ENCODE data around the gene CDC40.
A peak's percentile ranks its signal among the peaks of the same experiment; 100 is the strongest.

DNA sequence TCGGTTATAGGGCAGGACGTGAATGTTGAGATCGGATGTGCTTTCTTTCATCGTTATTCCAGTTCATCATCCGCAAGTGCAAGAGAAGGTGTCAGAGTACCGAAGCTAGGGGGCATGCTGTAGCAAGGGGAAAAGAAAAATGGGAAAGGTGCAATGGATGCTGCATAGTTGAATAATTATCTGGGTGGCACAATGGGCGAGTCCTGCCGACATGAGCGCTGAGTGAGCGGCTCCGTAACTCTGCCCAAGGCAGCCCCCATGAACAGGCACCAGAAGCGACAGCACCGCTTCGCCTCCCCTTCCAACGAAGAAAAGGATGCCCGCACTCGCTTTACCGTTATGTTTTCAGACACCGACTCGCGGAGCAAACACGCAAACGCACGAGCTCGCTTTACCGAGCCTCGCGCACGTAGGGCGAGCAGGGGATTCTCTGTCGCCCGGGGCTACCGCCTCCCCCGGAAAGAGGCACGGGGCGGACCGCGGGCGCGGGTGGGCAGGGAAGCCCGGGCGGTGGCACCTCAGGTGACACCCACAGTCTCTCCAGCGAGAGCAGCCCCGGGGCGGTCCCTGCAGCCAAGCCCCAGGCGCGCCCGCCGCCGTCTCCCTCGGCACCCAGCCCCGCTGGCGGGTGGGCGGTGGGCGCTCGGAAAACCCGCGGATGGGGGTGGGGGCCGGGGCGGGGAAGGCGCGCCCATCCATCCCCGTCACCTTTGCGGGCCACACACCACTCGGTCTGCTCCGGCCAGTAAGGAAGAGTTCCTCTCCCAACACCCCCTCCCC, 1.4 kb upstream of the CDC40 start:
- TF ChIP-seq, protein P1, sequence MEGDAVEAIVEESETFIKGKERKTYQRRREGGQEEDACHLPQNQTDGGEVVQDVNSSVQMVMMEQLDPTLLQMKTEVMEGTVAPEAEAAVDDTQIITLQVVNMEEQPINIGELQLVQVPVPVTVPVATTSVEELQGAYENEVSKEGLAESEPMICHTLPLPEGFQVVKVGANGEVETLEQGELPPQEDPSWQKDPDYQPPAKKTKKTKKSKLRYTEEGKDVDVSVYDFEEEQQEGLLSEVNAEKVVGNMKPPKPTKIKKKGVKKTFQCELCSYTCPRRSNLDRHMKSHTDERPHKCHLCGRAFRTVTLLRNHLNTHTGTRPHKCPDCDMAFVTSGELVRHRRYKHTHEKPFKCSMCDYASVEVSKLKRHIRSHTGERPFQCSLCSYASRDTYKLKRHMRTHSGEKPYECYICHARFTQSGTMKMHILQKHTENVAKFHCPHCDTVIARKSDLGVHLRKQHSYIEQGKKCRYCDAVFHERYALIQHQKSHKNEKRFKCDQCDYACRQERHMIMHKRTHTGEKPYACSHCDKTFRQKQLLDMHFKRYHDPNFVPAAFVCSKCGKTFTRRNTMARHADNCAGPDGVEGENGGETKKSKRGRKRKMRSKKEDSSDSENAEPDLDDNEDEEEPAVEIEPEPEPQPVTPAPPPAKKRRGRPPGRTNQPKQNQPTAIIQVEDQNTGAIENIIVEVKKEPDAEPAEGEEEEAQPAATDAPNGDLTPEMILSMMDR (IDR thresholded peaks at IDR 0.05) = peak; percentile 67
- no peak for TF ChIP-seq EZH2 (IDR thresholded peaks at IDR 0.05)

Measured in neural progenitor cell (in vitro differentiated cells).